Endodermal cell (in vitro differentiated cells): Measurements from ENCODE around the gene LHFPL3. TPM values are rescaled to one million over a fixed set of nuclear protein-coding genes. Genes with fewer than 3 reads are reported as not detected.

Experiments
- DNase-seq: peaks from one replicate; pipeline ENCODE4 v3.0.0-alpha.2; 2017
- H3K27ac ChIP-seq: 2 replicates; pipeline ENCODE4 v1.5.1; 2013; ENCODE audit warnings: mild to moderate bottlenecking, low read depth, low read length, moderate library complexity
- H3K27me3 ChIP-seq: 2 replicates; pipeline ENCODE4 v1.6.1; 2013; ENCODE audit warnings: mild to moderate bottlenecking, low read length, moderate library complexity; ENCODE audit not compliant: insufficient read depth, control insufficient read depth, poor library complexity, severe bottlenecking
- H3K36me3 ChIP-seq: 2 replicates; pipeline ENCODE4 v1.7.0; 2013; ENCODE audit warnings: mild to moderate bottlenecking, low read length, moderate library complexity; ENCODE audit not compliant: control insufficient read depth, insufficient read depth
- H3K4me1 ChIP-seq: one replicate; pipeline ENCODE4 v1.7.0; 2013; ENCODE audit warnings: low read length; ENCODE audit not compliant: control insufficient read depth, insufficient read depth
- H3K4me3 ChIP-seq: 2 replicates; pipeline ENCODE4 v1.5.1; 2013; ENCODE audit warnings: mild to moderate bottlenecking, low read length, moderate library complexity
- H3K9ac ChIP-seq: 2 replicates; pipeline ENCODE4 v1.6.1; 2013; ENCODE audit warnings: mild to moderate bottlenecking, low read length, moderate library complexity; ENCODE audit not compliant: poor library complexity, severe bottlenecking; ENCODE audit errors: extremely low read depth
- H3K9me3 ChIP-seq: 2 replicates; pipeline ENCODE4 v1.6.1; 2013; ENCODE audit warnings: mild to moderate bottlenecking, low read length, moderate library complexity; ENCODE audit not compliant: control insufficient read depth
- H3K27ac Mint-ChIP-seq: 2 replicates; pipeline ENCODE4 v1.8.0; 2020; ENCODE audit warnings: mixed read lengths
- H3K27me3 Mint-ChIP-seq: 2 replicates; pipeline ENCODE4 v1.8.0; 2021; ENCODE audit warnings: mild to moderate bottlenecking, mixed read lengths; ENCODE audit not compliant: insufficient read depth
- H3K36me3 Mint-ChIP-seq: 2 replicates; pipeline ENCODE4 v1.8.0; 2020; ENCODE audit warnings: low read depth, mixed read lengths
- H3K4me1 Mint-ChIP-seq: 2 replicates; pipeline ENCODE4 v1.8.0; 2020; ENCODE audit warnings: mixed read lengths
- H3K4me3 Mint-ChIP-seq: 2 replicates; pipeline ENCODE4 v1.8.0; 2020; ENCODE audit warnings: mild to moderate bottlenecking, moderate library complexity, mixed read lengths
- H3K9me3 Mint-ChIP-seq: 2 replicates; pipeline ENCODE4 v1.8.0; 2020; ENCODE audit warnings: mild to moderate bottlenecking, mixed read lengths
- CTCF ChIP-seq: fragments of 200-600 bp; sonication (generic); conservative IDR thresholded peaks from 2 replicates; pipeline ENCODE4 v1.5.0; 2021; ENCODE audit warnings: antibody characterized with exemption, mild to moderate bottlenecking
- WGBS, 2 experiments: methylation state at CpG; one replicate each; pipeline versions ENCODE4 v1.1.5 to v1.1.7; 2013; ENCODE audit warnings: missing lambda C conversion rate in 2 of 2, mixed read lengths in 1 of 2; ENCODE audit not compliant: insufficient coverage in 1 of 2, insufficient read length in 1 of 2; 5-methylcytosine and 5-hydroxymethylcytosine counted together
- total RNA-seq, 2 donors: library from RNA; stranded (reverse); fragmentation: NEBNext Ultra II Directional in 1 of 2; extraction: Animal tissue kit (Norgen Biotek cat#: 25700) in 1 of 2; gene quantifications; 2 replicates in 1 of 2; 3 replicates in 1 of 2; pipeline ENCODE4 v1.2.1, GENCODE V29; 2021

Gene LHFPL3
- total RNA-seq, 2 donors from 2014 or later: not detected

GRCh38 chr7:104482362-104483037 lies 154.1 kb downstream of the LHFPL3 start:
- H3K36me3 Mint-ChIP-seq: no peaks in the 10 kb centered on the region

GRCh38 chr7:104486931-104487330 lies 158.5 kb downstream of the LHFPL3 start:
- Histone ChIP-seq H3K4me1 (no peaks in the 10 kb centered on the region), H3K9me3 (no peaks in the 10 kb centered on the region), H3K9ac (no peak overlapping the region), H3K27ac (no peak overlapping the region), H3K36me3 (no peaks in the 10 kb centered on the region), H3K27me3 (peaks cover 7% of the 10 kb centered on the region), H3K4me3 (no peak overlapping the region)
- peaks cover 3% of the 10 kb centered on the region for H3K4me1 Mint-ChIP-seq
- no peaks in the 10 kb centered on the region for H3K36me3 Mint-ChIP-seq
- H3K27ac Mint-ChIP-seq: no peak overlapping the region
- no peak overlapping the region for H3K4me3 Mint-ChIP-seq
- peaks cover 1% of the 10 kb centered on the region for H3K9me3 Mint-ChIP-seq
- peaks cover 6% of the 10 kb centered on the region for H3K27me3 Mint-ChIP-seq
- no peak for DNase-seq
- TF ChIP-seq CTCF: no peak
- WGBS, 2 experiments: 60% methylated on average over 1 of the region's 1 CpG; no CpG with 5 or more reads in 1 of the 2 experiments

More at GRCh38 chr7:104482362-104483037, 154.1 kb downstream of the LHFPL3 start:
- Histone ChIP-seq H3K4me3 (no peak overlapping the region), H3K36me3 (no peaks in the 10 kb centered on the region), H3K9ac (no peak overlapping the region), H3K4me1 (no peaks in the 10 kb centered on the region), H3K27me3 (peaks cover 7% of the 10 kb centered on the region), H3K27ac (no peak overlapping the region), H3K9me3 (no peaks in the 10 kb centered on the region)
- Mint-ChIP-seq H3K27me3 (peaks cover 3% of the 10 kb centered on the region), H3K4me1 (peaks cover 1% of the 10 kb centered on the region), H3K27ac (no peak overlapping the region), H3K9me3 (peaks cover 1% of the 10 kb centered on the region), H3K4me3 (no peak overlapping the region)
- TF ChIP-seq CTCF: no peak
- DNase-seq: no peak
- 89 to 92% methylated on average over 5 to 6 of the region's 6 CpGs for WGBS, 2 experiments

DNA sequence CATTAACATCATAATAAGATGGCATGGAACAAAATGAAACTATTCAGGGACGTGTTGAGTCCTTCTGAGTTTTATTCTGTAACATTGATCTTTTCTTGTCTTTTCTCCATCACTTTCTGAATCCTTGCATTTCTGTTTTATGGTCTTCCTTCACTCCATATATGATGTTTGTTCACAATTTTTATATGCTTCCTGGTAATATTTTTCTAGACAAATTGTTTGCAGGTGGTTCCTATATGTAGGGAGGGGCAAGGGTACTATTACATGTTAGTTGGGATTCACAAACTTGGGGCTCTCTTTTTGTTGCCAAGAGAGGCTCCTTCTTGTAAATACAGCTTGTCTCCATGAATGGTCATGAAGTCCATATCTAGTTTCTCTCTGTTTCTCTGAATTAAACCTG lies 159.2 kb downstream of the LHFPL3 start:
- H3K27me3 Mint-ChIP-seq: peaks cover 6% of the 10 kb centered on the region
- no peak overlapping the region for H3K4me3 Mint-ChIP-seq
- no peak overlapping the region for H3K9ac ChIP-seq
- DNase-seq: no peak
- no peak for TF ChIP-seq CTCF
- no peaks in the 10 kb centered on the region for H3K36me3 ChIP-seq
- H3K9me3 Mint-ChIP-seq: peaks cover 1% of the 10 kb centered on the region
- WGBS, 2 experiments: 40 to 71% methylated on average over 1 of the region's 1 CpG
- no peaks in the 10 kb centered on the region for H3K4me1 ChIP-seq
- H3K36me3 Mint-ChIP-seq: no peaks in the 10 kb centered on the region
- H3K4me1 Mint-ChIP-seq: peaks cover 3% of the 10 kb centered on the region
- H3K27me3 ChIP-seq: peaks cover 4% of the 10 kb centered on the region
- H3K27ac ChIP-seq: no peak overlapping the region
- no peak overlapping the region for H3K27ac Mint-ChIP-seq
- no peak overlapping the region for H3K4me3 ChIP-seq
- H3K9me3 ChIP-seq: no peaks in the 10 kb centered on the region
